Stromal cell of bone marrow (primary cell): Measurements from ENCODE around the gene OSTN.
"Not testable (repeated sequence)": the region's sequence is repeated elsewhere in the genome, so short reads cannot be mapped to it uniquely, and the experiment has no call there.

Experiments used
- DNase-seq: peaks from one replicate; pipeline ENCODE4 v3.0.0-alpha.2; 2012; ENCODE audit warnings: low read depth

OSTN gene

GRCh38 chr3:191268737-191269136 is 69.7 kb downstream of the OSTN start:
- DNase-seq, result no peak

- DNase-seq, result no peak
Measured at GRCh38 chr3:191269289-191270085, 70.4 kb downstream of the OSTN start.

GRCh38 chr3:191275244-191275643 is 76.2 kb downstream of the OSTN start:
- DNase-seq, result not testable (repeated sequence)

GRCh38 chr3:191275751-191276150 is 76.7 kb downstream of the OSTN start:
- no peak for DNase-seq

- DNase-seq, result no peak
Measured at GRCh38 chr3:191280111-191280510, 81.1 kb downstream of the OSTN start.

GRCh38 chr3:191280882-191281281 is 81.8 kb downstream of the OSTN start:
- no peak for DNase-seq

GRCh38 chr3:191282251-191283185 is 83.5 kb downstream of the OSTN start:
- DNase-seq, result peak; percentile 72

- no peak for DNase-seq
Measured at GRCh38 chr3:191283400-191283799, 84.4 kb downstream of the OSTN start.

- peak; percentile 29 for DNase-seq
Measured at GRCh38 chr3:191290311-191291025, 91.4 kb downstream of the OSTN start.

- no peak for DNase-seq
Measured at GRCh38 chr3:191292243-191293015, 93.4 kb downstream of the OSTN start.

GRCh38 chr3:191294291-191294690 is 95.2 kb downstream of the OSTN start:
- no peak for DNase-seq

GRCh38 chr3:191296041-191296541 is 97.0 kb downstream of the OSTN start:
- no peak for DNase-seq

- no peak for DNase-seq
Measured at GRCh38 chr3:191298846-191299245, 99.8 kb downstream of the OSTN start.

- no peak for DNase-seq
Measured at GRCh38 chr3:191300422-191300821, 101.4 kb downstream of the OSTN start.

- DNase-seq, result no peak
Measured at GRCh38 chr3:191301017-191301416, 102.0 kb downstream of the OSTN start.

- DNase-seq, result no peak
Measured at GRCh38 chr3:191301782-191302411, 102.9 kb downstream of the OSTN start.

- DNase-seq, result no peak
Measured at GRCh38 chr3:191302451-191302850, 103.4 kb downstream of the OSTN start.

GRCh38 chr3:191303596-191303995 is 104.6 kb downstream of the OSTN start:
- DNase-seq, result no peak

- DNase-seq, result no peak
Measured at GRCh38 chr3:191306428-191306827, 107.4 kb downstream of the OSTN start.

- DNase-seq, result no peak
Measured at GRCh38 chr3:191307341-191307740, 108.3 kb downstream of the OSTN start.

- no peak for DNase-seq
Measured at GRCh38 chr3:191313296-191313695, 114.3 kb downstream of the OSTN start.
